HUDEP-2 (cell line): ENCODE results near the gene RGS6.

Experiments used
- DNase-seq, 76 experiments: peaks; one replicate each; lab custom pipeline; 2025; ENCODE audit not compliant: unreplicated experiment in 76 of 76; lab: John Stamatoyannopoulos, UW

The RGS6 gene

GRCh38 chr14:72515779-72516770, 583.8 kb downstream of the RGS6 start:
- no peak for DNase-seq

- DNase-seq = peak in 48 of 76 experiments; percentile 2 to 66 (median 30)
These were observed 584.9 kb downstream of the RGS6 start for GRCh38 chr14:72516936-72517700.

GRCh38 chr14:72517736-72518135, 585.5 kb downstream of the RGS6 start:
- DNase-seq = no peak

GRCh38 chr14:72518809-72519377, 586.7 kb downstream of the RGS6 start:
- DNase-seq = peak in 24 of 76 experiments; percentile 5 to 49 (median 18)

GRCh38 chr14:72519543-72519942, 587.3 kb downstream of the RGS6 start:
- DNase-seq = no peak

- DNase-seq = no peak
These were observed 588.8 kb downstream of the RGS6 start for GRCh38 chr14:72521045-72521444.

GRCh38 chr14:72521968-72522741, 589.9 kb downstream of the RGS6 start:
- DNase-seq = no peak

GRCh38 chr14:72522847-72523246, 590.6 kb downstream of the RGS6 start:
- no peak for DNase-seq

GRCh38 chr14:72523424-72524294, 591.4 kb downstream of the RGS6 start:
- no peak for DNase-seq

GRCh38 chr14:72524295-72524629, 592.0 kb downstream of the RGS6 start:
- no peak for DNase-seq

- no peak for DNase-seq
These were observed 593.1 kb downstream of the RGS6 start for GRCh38 chr14:72525087-72525915.

- DNase-seq = no peak
These were observed 595.4 kb downstream of the RGS6 start for GRCh38 chr14:72527591-72527990.

- no peak for DNase-seq
These were observed 596.0 kb downstream of the RGS6 start for GRCh38 chr14:72528059-72528862.

- no peak for DNase-seq
These were observed 596.6 kb downstream of the RGS6 start for GRCh38 chr14:72528863-72529175.

- DNase-seq = no peak
These were observed 600.6 kb downstream of the RGS6 start for GRCh38 chr14:72532686-72533454.

- no peak for DNase-seq
These were observed 603.3 kb downstream of the RGS6 start for GRCh38 chr14:72535485-72535884.

GRCh38 chr14:72538387-72538786, 606.2 kb downstream of the RGS6 start:
- no peak for DNase-seq
